ENCODE data around the gene NLK. TPM values are rescaled to one million over a fixed set of nuclear protein-coding genes. Genes with fewer than 3 reads are reported as not detected.
"Not testable (repeated sequence)": the region's sequence is repeated elsewhere in the genome, so short reads cannot be mapped to it uniquely, and the experiment has no call there.

Gene NLK
- total RNA-seq, 1 donor from 2014 or later: 30.6 TPM

DNA sequence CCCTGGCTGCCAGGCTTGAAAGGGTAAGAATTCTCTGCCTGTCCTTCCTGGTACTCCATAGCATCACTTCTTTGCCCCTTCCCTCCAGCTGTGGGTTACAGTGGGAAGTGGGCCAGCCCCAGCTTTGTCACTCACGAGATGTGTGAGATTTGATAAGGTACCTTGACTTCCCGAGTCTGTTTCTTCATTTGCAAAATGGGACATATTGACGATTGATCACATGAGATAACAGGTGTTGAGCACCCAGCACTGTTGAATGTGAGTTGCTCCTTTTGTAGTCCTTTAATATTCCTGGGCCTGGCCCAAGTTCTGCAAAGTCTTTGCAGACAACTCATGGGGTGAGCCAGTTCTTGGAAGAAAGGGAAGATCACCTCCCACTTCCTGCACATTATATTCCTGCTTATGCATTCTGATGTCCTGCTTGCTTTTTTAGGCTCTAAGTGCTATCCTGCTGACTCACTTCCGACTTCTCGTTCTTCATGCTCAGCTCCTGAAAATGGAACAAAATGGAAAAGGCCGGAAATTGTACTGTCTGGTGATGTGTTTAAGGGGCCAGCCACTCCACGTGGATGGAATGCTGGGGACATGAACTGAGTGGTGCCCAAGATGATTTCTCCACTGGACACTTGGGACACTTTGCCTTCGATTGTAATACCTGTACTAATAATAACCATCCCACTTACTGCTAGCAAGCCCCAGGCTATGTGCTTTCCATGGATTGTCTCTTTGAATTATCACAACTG is 8.3 kb upstream of the NLK start:
- peaks cover 4% of the 10 kb centered on the region for H3K4me1 Mint-ChIP-seq (ENCODE audit: low read depth, unreplicated experiment)
- no peak overlapping the region for H3K27ac Mint-ChIP-seq (ENCODE audit: unreplicated experiment)
- FAIRE-seq (peak; percentile 80), DNase-seq (ENCODE audit: low read depth) (peak; percentile 92)
- Histone ChIP-seq H3K27ac (ENCODE audit: low read depth, low read length) (peak overlapping the region; percentile 36), H3K9me3 (ENCODE audit: insufficient read depth, low read depth, low read length) (no peaks in the 10 kb centered on the region), H2AFZ (ENCODE audit: low read depth, low read length) (peak overlapping the region; percentile 59), H3K4me2 (ENCODE audit: low read length) (peak overlapping the region; percentile 45), H3K27me3 (ENCODE audit: insufficient read depth, low read length) (no peaks in the 10 kb centered on the region), H3K79me2 (ENCODE audit: insufficient read depth, low read length) (no peaks in the 10 kb centered on the region), H3K36me3 (ENCODE audit: insufficient read depth, low read length) (no peaks in the 10 kb centered on the region), H3K4me1 (ENCODE audit: insufficient read depth, low read length) (peaks cover 15% of the 10 kb centered on the region), H3K9ac (ENCODE audit: low read length) (no peak overlapping the region), H4K20me1 (ENCODE audit: insufficient read depth, low read length) (no peaks in the 10 kb centered on the region), H3K4me3 (ENCODE audit: insufficient read depth, low read depth, low read length) (no peak overlapping the region)
- H3K9me3 Mint-ChIP-seq (ENCODE audit: unreplicated experiment): no peaks in the 10 kb centered on the region
- H3K36me3 Mint-ChIP-seq (ENCODE audit: low read depth, unreplicated experiment): no peaks in the 10 kb centered on the region
- H3K4me3 Mint-ChIP-seq (ENCODE audit: unreplicated experiment): no peak overlapping the region
- TF ChIP-seq, protein P1, sequence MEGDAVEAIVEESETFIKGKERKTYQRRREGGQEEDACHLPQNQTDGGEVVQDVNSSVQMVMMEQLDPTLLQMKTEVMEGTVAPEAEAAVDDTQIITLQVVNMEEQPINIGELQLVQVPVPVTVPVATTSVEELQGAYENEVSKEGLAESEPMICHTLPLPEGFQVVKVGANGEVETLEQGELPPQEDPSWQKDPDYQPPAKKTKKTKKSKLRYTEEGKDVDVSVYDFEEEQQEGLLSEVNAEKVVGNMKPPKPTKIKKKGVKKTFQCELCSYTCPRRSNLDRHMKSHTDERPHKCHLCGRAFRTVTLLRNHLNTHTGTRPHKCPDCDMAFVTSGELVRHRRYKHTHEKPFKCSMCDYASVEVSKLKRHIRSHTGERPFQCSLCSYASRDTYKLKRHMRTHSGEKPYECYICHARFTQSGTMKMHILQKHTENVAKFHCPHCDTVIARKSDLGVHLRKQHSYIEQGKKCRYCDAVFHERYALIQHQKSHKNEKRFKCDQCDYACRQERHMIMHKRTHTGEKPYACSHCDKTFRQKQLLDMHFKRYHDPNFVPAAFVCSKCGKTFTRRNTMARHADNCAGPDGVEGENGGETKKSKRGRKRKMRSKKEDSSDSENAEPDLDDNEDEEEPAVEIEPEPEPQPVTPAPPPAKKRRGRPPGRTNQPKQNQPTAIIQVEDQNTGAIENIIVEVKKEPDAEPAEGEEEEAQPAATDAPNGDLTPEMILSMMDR (IDR thresholded peaks at IDR 0.05; ENCODE audit: insufficient read depth, low read depth, low read length): no peak
- no peak for TF ChIP-seq EZH2 (IDR thresholded peaks at IDR 0.05; ENCODE audit: insufficient read depth, low read length)
- H3K27me3 Mint-ChIP-seq (ENCODE audit: low read depth, unreplicated experiment): no peaks in the 10 kb centered on the region

DNA sequence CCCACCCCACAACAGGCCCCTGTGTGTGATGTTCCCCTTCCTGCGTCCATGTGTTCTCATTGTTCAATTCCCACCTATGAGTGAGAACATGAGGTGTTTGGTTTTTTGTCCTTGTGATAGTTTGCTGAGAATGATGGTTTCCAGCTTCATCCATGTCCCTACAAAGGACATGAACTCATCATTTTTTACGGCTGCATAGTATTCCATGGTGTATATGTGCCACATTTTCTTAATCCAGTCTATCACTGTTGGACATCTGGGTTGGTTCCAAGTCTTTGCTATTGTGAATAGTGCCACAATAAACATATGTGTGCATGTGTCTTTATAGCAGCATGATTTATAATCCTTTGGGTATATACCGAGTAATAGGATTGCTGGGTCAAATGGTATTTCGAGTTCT is 7.0 kb upstream of the NLK start:
- not testable (repeated sequence) for H3K27me3 Mint-ChIP-seq (ENCODE audit: low read depth, unreplicated experiment); H3K9ac ChIP-seq (ENCODE audit: low read length); H3K36me3 Mint-ChIP-seq (ENCODE audit: low read depth, unreplicated experiment); H3K4me1 Mint-ChIP-seq (ENCODE audit: low read depth, unreplicated experiment); H3K4me2 ChIP-seq (ENCODE audit: low read length); DNase-seq (ENCODE audit: low read depth); FAIRE-seq; H3K79me2 ChIP-seq (ENCODE audit: insufficient read depth, low read length); H3K27me3 ChIP-seq (ENCODE audit: insufficient read depth, low read length); H3K4me3 Mint-ChIP-seq (ENCODE audit: unreplicated experiment); H3K4me3 ChIP-seq (ENCODE audit: insufficient read depth, low read depth, low read length); H2AFZ ChIP-seq (ENCODE audit: low read depth, low read length); H3K27ac ChIP-seq (ENCODE audit: low read depth, low read length); H3K27ac Mint-ChIP-seq (ENCODE audit: unreplicated experiment); H3K36me3 ChIP-seq (ENCODE audit: insufficient read depth, low read length); H3K9me3 ChIP-seq (ENCODE audit: insufficient read depth, low read depth, low read length); H3K9me3 Mint-ChIP-seq (ENCODE audit: unreplicated experiment); H4K20me1 ChIP-seq (ENCODE audit: insufficient read depth, low read length)
- peaks cover 15% of the 10 kb centered on the region for H3K4me1 ChIP-seq (ENCODE audit: insufficient read depth, low read length)

DNA sequence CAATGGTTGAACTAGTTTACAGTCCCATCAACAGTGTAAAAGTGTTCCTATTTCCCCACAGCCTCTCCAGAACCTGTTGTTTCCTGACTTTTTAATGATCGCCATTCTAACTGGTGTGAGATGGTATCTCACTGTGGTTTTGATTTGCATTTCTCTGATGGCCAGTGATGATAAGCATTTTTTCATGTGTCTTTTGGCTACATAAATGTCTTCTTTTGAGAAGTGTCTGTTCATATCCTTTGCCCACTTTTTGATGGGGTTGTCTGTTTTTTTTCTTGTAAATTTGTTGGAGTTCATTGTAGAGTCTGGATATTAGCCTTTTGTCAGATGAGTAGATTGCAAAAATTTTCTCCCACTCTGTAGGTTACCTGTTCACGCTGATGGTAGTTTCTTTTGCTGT is 6.6 kb upstream of the NLK start:
- not testable (repeated sequence) for FAIRE-seq; H3K9me3 Mint-ChIP-seq (ENCODE audit: unreplicated experiment); H3K27ac Mint-ChIP-seq (ENCODE audit: unreplicated experiment)

More for the DNA sequence above, 6.6 kb upstream of the NLK start:
- H3K27me3 Mint-ChIP-seq (ENCODE audit: low read depth, unreplicated experiment); H3K27ac ChIP-seq (ENCODE audit: low read depth, low read length); H2AFZ ChIP-seq (ENCODE audit: low read depth, low read length); H3K4me2 ChIP-seq (ENCODE audit: low read length); H3K36me3 ChIP-seq (ENCODE audit: insufficient read depth, low read length); H3K4me3 ChIP-seq (ENCODE audit: insufficient read depth, low read depth, low read length); H3K36me3 Mint-ChIP-seq (ENCODE audit: low read depth, unreplicated experiment); H3K4me1 Mint-ChIP-seq (ENCODE audit: low read depth, unreplicated experiment); H3K79me2 ChIP-seq (ENCODE audit: insufficient read depth, low read length); H3K27me3 ChIP-seq (ENCODE audit: insufficient read depth, low read length); DNase-seq (ENCODE audit: low read depth); H4K20me1 ChIP-seq (ENCODE audit: insufficient read depth, low read length); H3K9ac ChIP-seq (ENCODE audit: low read length); H3K9me3 ChIP-seq (ENCODE audit: insufficient read depth, low read depth, low read length); H3K4me3 Mint-ChIP-seq (ENCODE audit: unreplicated experiment): not testable (repeated sequence)
- peaks cover 15% of the 10 kb centered on the region for H3K4me1 ChIP-seq (ENCODE audit: insufficient read depth, low read length)

All from astrocyte (in vitro differentiated cells and primary cell).